GM18517 (cell line): ENCODE data around the gene MRPL44.

Experiments
- ATAC-seq: cut with Tn5 transposase; IDR thresholded peaks from one replicate; pipeline ENCODE4 v1.9.1; 2021; ENCODE audit warnings: mild to moderate bottlenecking, moderate library complexity; ENCODE audit not compliant: unreplicated experiment

MRPL44 gene

DNA sequence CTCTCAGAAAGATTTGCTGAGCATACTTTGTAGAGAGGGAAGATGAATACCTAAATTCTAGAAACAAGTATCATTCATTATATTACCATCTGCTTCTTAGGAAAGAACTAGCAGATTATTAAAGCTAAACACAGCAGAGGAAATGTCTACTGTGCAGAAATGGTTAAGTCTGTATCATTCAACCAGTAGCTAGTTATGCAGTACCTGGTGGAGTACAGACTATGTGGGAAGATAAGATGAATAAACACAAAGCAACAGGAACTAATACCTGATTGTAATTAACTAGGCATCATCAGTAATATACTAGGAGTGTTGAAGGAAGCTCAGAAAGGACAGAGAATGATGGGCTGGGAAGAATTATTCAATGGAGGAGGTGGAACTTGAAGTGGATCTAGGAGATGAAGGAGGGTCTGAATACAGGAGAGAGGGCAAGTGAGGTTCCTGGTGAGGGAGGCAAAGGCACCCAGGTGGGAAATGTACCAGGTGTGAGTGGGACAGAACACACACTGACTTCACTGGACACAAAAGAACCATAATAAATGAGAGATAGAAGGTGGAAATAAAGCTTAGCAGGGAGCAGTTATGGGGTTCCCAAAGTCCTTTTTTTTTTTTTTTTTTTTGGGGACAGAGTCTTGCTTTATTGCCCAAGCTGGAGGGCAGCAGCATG is 21.7 kb upstream of the MRPL44 start:
- no peak for ATAC-seq

DNA sequence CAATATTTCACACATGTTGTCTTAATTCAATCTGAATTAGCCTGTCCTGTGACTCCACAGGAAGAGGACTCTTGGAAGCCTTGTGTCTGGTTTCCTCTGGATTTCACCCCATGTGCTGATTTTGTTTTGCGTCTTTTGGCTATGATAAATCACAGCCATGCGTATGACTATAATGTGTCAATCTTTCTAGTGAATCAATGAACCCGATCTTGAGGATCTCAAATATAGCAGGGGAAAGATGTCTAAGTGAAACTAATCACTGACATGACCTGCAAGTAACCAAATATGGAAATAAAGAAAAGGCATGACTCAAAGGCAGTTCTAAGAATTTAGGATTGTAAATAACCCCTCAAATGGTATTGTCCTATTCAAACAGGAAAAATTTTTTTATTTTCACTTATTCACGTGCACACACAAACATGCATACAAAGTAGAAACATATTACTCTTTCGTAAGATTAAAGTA is 20.4 kb upstream of the MRPL44 start:
- ATAC-seq: no peak

- no peak for ATAC-seq
Measured at GRCh38 chr2:223937535-223937934, 19.7 kb upstream of the MRPL44 start.

GRCh38 chr2:223939438-223939837 is 17.8 kb upstream of the MRPL44 start:
- ATAC-seq: peak; percentile 43

- peak; percentile 56 for ATAC-seq
Measured at GRCh38 chr2:223941579-223942277, 15.5 kb upstream of the MRPL44 start.

DNA sequence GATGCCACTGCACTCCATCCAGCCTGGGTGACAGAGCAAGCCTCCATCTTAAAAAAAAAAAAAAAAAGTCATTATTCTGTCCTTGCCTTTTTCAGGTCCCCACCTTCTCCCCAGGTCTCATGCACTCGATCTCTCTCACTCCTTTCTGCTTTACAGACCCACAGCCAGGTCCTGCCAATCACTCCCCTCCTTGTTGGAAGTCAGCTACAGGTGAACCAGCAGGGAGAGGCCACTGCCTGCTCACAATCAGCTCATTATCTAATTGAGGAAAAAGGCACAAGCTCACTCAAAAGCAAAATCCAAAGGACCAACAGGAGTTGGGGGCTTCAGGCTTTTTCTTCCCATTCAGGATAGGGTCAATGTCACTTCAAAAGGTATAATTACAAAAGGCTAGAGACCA is 14.1 kb upstream of the MRPL44 start:
- no peak for ATAC-seq

DNA sequence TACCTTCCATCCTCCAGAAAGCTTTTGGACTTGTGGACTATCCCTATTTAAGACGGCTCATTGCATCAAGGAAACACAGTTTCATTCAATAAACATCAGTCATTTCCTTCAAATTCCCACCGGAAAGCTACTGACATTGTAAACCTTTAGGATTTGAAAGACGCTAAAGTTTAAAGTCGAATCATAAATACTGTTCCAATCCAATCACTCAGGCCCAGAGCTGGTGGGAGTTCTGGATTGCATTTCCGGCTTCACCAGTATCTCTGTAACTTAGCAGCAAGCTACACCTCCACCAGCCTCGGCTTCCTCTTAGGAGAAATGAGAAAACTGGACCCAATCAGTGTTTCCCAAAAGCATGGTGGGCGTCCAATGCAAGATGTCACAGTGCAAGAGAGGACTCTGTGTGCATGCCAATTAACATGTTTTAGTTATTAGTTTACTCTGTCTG is 13.7 kb upstream of the MRPL44 start:
- ATAC-seq: no peak

- ATAC-seq: no peak
Measured at GRCh38 chr2:223944166-223944702, 13.0 kb upstream of the MRPL44 start.

DNA sequence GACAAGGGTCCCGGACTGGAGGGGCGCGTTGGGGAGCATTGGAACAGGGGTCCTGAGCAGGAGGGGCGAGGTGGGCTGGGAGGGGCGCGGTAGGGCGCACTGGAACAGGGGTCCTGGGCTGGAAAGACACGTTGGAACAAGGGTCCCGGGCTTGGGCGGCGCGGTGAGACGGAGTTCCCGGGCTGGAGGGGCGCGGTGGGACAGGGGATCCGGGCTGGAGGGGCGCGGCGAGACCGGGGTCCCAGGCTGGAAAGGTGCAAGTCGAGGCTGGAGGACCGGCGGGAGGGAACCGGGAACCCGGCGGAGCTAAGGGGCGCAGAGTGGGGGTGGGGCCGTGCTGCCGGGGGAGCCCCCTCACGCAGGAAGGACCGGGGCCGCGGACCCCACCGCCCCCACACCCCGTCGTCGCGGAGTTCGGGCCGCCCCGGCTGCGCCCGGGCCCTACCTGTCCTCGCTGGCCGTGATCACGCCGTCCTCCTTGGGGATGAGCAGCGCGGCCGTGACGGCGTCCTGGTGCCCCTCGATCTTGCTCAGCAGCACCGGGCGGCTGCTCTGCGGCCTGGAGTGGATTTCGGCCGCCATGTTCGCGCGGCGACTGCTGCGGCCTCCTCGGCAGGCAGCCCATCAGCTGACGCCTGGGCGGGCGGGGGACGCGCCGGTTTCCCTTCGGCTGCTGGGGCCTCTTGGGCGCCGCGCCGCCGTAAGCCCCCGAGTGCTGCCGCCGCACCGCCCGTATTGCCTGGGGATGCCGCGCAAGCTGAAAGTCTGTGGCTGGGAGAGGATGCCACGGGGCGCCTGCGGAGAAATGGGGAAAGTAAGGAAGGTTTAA is 12.3 kb upstream of the MRPL44 start, which contains the start of gene WDFY1:
TSS of gene WDFY1 (minus strand) at position 633 of the 829 bp plus-strand sequence. CDS start at position 582, 51 bp downstream.
- peak; percentile 67 for ATAC-seq

GRCh38 chr2:223945755-223946154 is 11.5 kb upstream of the MRPL44 start:
- ATAC-seq: no peak

DNA sequence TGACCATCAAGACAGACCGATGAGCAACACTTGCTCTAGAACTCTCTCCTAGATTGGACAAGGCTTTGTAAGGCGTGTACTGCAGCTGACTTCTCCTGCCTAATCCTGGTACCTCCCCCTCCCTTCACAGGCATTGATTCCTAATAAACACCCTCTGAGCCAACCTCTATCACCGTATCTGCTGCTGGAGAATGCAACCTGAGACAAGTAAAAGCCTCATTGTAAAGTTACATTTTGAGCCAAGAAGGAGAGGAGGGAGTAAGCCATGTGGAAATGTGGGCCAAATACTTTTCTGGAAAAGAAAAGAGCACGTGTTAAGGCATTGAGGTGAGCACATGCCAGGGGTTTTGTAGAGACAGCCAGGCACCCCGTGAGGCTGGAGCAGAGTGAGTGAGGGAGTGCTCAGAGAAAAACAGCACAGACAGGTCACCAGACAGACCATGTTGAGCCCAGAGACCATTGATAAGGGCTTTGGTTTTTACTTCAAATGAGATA is 9.5 kb upstream of the MRPL44 start:
- no peak for ATAC-seq

DNA sequence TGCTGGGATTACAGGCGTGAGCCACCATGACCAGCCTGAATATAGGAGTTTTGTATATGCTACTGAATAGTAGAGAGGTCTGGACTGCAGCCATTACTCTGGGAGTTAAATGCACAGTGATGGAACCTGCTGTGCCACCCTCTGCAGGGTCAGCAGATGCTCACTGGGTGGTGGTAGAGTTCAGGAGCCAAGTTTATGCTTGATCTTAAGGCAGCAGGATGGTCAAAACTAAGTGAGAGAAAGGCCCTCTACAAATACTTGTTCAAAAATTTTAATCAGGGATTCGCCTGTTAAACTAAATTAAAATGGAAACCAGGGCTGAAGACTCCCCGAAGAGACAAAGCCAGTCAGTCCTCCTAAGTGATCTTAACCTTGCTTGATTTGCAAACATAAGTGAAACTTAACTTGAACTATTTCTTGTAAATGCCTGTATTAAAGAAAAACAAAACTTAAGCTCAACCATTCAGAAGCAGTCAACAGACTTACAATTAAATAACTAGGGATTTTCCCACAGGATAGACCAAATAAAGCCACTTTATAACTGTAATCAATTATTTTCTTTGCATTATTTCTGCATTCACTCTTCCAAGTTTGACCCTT is 7.9 kb upstream of the MRPL44 start:
- ATAC-seq: no peak

DNA sequence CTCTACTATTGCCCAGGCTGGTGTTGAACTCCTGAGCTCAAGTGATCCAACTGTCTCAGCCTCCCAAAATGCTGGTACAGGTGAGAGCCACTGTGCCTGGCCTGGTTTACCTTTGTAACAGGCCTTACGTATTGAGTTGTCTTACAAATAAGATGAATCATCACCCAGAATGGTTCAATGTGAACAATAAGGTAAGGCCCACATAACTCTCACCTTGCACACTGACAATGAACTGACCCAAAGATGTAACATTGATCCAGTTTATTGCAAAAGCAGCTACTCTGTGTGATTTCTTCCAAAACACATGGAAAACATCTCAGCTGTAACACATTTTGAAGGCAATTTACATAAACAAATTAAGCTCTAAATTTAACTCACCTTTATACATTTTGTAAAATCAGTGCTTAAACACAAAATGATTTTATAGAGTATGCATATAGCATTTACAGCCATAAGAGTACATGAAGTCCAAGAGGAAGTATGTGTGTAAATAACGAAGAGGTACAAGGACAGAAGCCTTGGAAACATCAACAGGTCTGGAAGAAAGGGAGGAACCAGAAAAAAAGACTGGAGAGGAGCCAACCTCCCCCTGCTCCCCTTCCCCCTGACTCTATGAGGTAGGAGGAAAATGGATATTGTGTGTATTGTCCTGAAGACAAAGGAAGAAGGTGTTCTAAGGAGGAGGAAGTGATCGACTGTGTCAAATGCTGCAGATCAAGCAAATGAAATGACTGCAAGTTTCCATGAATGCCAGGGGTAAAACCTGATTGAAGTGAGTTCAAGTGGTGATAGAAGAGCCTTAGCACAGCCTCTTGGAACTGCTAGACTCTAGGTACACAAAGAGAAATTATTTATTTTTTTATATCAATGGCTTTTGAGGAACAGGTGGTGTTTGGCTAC is 6.6 kb upstream of the MRPL44 start:
- ATAC-seq: no peak

GRCh38 chr2:223952280-223952968 is 4.8 kb upstream of the MRPL44 start:
- ATAC-seq: peak; percentile 65

DNA sequence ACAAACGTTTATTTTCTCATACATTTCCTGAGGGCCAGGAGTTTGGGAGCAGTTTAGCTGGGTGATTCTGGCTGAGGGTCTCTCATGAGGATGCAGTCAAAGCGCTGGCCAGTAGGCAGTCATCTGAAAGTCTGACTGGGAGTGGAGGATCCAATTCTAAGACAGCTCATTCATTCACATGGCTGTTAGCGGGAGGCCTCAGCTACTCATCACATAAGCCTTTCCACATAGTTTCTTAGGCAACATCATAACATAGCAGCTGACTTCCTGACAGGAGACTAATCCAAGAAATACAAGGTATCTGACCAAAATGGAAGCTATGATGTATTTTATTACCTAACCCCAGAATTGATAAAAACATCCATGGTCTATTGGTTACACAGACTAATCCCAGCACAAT is 2.9 kb upstream of the MRPL44 start:
- no peak for ATAC-seq

- no peak for ATAC-seq
Measured at GRCh38 chr2:223956300-223956699, 963 bp upstream of the MRPL44 start.

DNA sequence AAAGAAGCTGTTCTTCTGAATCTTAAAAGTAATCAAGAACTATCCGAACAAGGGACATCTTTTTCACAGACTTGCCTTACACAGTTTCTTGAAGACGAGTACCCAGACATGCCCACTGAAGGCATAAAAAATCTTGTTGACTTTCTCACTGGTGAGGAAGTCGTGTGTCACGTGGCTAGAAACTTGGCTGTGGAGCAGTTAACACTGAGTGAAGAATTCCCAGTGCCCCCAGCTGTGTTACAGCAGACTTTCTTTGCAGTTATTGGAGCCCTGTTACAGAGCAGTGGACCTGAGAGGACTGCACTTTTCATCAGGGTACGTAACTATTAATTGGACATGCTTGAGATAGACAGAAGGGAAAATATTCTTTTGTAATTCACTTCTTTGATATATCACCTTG is 2.4 kb downstream of the MRPL44 start:
- no peak for ATAC-seq

GRCh38 chr2:223967981-223968380 is 10.7 kb downstream of the MRPL44 start:
- no peak for ATAC-seq

DNA sequence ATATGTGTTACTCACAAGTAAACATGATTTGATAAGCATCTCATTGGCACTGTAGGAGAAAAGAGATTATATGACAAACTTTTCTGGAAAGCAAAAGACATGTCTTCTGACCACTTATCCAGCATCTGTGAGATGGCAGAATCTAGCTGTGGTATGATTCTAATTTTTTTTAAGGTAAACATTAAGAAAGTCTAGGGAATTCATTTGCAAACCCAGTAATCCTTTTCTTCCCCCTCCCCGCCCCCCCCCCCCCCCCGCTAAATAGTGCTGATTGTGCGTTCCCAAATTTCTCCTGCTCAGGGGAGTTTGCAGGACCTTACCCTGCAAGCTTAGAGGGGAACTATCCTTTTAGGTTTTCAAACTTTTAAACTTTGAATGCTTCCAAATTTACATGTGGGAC is 12.1 kb downstream of the MRPL44 start:
- ATAC-seq: no peak
